NCI-H1417 (cell line): Measurements from ENCODE around the gene UQCR11.
A peak's percentile ranks its signal among the peaks of the same experiment; 100 is the strongest.

ENCODE experiments used
- DNase-seq, 3 experiments: peaks; one replicate each; lab custom pipeline; 2025; lab: John Stamatoyannopoulos, UW

UQCR11 gene

GRCh38 chr19:1616396-1616795 is 11.1 kb upstream of the UQCR11 start:
- no peak for DNase-seq

GRCh38 chr19:1615156-1615765 is 10.0 kb upstream of the UQCR11 start:
- DNase-seq = no peak

- no peak for DNase-seq
Measured at GRCh38 chr19:1613808-1614570, 8.7 kb upstream of the UQCR11 start.

- no peak for DNase-seq
Measured at GRCh38 chr19:1613146-1613545, 7.9 kb upstream of the UQCR11 start.

- DNase-seq = no peak
Measured at GRCh38 chr19:1612114-1613086, 7.1 kb upstream of the UQCR11 start.

- DNase-seq = no peak
Measured at GRCh38 chr19:1611353-1611752, 6.1 kb upstream of the UQCR11 start.

- DNase-seq = no peak
Measured at GRCh38 chr19:1610579-1610978, 5.3 kb upstream of the UQCR11 start.

GRCh38 chr19:1609680-1610474 is 4.6 kb upstream of the UQCR11 start:
- no peak for DNase-seq

- DNase-seq = no peak
Measured at GRCh38 chr19:1609103-1609396, 3.8 kb upstream of the UQCR11 start.

- no peak for DNase-seq
Measured at GRCh38 chr19:1608359-1609102, 3.3 kb upstream of the UQCR11 start.

- no peak for DNase-seq
Measured at GRCh38 chr19:1606138-1606651, 933 bp upstream of the UQCR11 start.

- no peak for DNase-seq
Measured at GRCh38 chr19:1602091-1602707, 3.1 kb downstream of the UQCR11 start.

- no peak for DNase-seq
Measured at GRCh38 chr19:1601613-1602064, 3.6 kb downstream of the UQCR11 start.

GRCh38 chr19:1599460-1599846 is 5.8 kb downstream of the UQCR11 start:
- DNase-seq = no peak

GRCh38 chr19:1598777-1599459 is 6.3 kb downstream of the UQCR11 start:
- no peak for DNase-seq

- DNase-seq = no peak
Measured at GRCh38 chr19:1593501-1593772, 11.8 kb downstream of the UQCR11 start.

GRCh38 chr19:1592755-1593500 is 12.3 kb downstream of the UQCR11 start, which contains the start of gene MBD3:
TSS of gene MBD3 (minus strand) at chr19:1592865. CDS start at chr19:1592631, 234 bp downstream.
- peak; percentile 95 to 97 (median 96) for DNase-seq

- peak; percentile 90 to 96 (median 92) for DNase-seq
Measured at GRCh38 chr19:1592024-1592754, 13.1 kb downstream of the UQCR11 start.
